Lower lobe of right lung (tissue), 2 donors: ENCODE measurements around the gene DNAH9. TPM values are rescaled to one million over a fixed set of nuclear protein-coding genes. Genes with fewer than 3 reads are reported as not detected.
"Not testable (repeated sequence)": the region's sequence is repeated elsewhere in the genome, so short reads cannot be mapped to it uniquely, and the experiment has no call there.

ENCODE experiments used
- ATAC-seq, 2 donors: fragments of 200-7000 bp; cut with Tn5 transposase; one replicate each; pipeline ENCODE4 v1.9.1; 2020 to 2022; ENCODE audit warnings: mild to moderate bottlenecking in 2 of 2, moderate library complexity in 2 of 2
- DNase-seq: peaks from one replicate; pipeline ENCODE4 v3.0.0-alpha.2; 2020
- H3K27ac ChIP-seq: fragments of 200-600 bp; one replicate; pipeline ENCODE4 v1.8.0; 2022
- H3K27me3 ChIP-seq: fragments of 200-600 bp; one replicate; pipeline ENCODE4 v1.8.0; 2022; ENCODE audit warnings: low read depth
- H3K36me3 ChIP-seq: fragments of 200-600 bp; one replicate; pipeline ENCODE4 v1.8.0; 2022; ENCODE audit warnings: mild to moderate bottlenecking
- H3K4me1 ChIP-seq: fragments of 200-600 bp; one replicate; pipeline ENCODE4 v1.8.0; 2022
- H3K4me3 ChIP-seq: fragments of 200-600 bp; one replicate; pipeline ENCODE4 v1.8.0; 2022; ENCODE audit warnings: mild to moderate bottlenecking
- H3K9me3 ChIP-seq: fragments of 200-600 bp; one replicate; pipeline ENCODE4 v1.8.0; 2022
- CTCF ChIP-seq: fragments of 200-600 bp; IDR thresholded peaks from one replicate; pipeline ENCODE4 v1.8.0; 2022; ENCODE audit warnings: antibody characterized with exemption, mild to moderate bottlenecking
- intact Hi-C: fragments of 100-400 bp; cut with DNase I; formaldehyde crosslinking; loops from one replicate; pipeline ENCODE4 v1.11.0; 2022
- total RNA-seq: library from RNA; stranded (reverse); fragmentation: NEBNext Ultra II Directional; extraction: Animal tissue kit (Norgen Biotek cat#: 25700); gene quantifications from one replicate; pipeline ENCODE4 v1.2.1, GENCODE V29; 2021
- donor health status: DM: no; HTN: yes; CAD: no; lungs with severe emphysema.

Gene DNAH9
- total RNA-seq, 1 donor from 2014 or later, result 22.3 TPM

GRCh38 chr17:11940904-11941303 lies 342.6 kb downstream of the DNAH9 start:
- DNase-seq (no peak), ATAC-seq (no peak)
- Histone ChIP-seq H3K4me1 (no peaks in the 10 kb centered on the region), H3K36me3 (no peaks in the 10 kb centered on the region), H3K9me3 (no peaks in the 10 kb centered on the region), H3K27me3 (peaks cover 6% of the 10 kb centered on the region), H3K4me3 (no peak overlapping the region), H3K27ac (no peak overlapping the region)
- intact Hi-C loops, result no loop called here
- no peak for TF ChIP-seq CTCF

GRCh38 chr17:11943086-11943485 lies 344.8 kb downstream of the DNAH9 start:
- H3K4me3 ChIP-seq, H3K27ac ChIP-seq, ATAC-seq, H3K27me3 ChIP-seq, H3K4me1 ChIP-seq, H3K9me3 ChIP-seq, intact Hi-C loops, H3K36me3 ChIP-seq, DNase-seq: not testable (repeated sequence)

GRCh38 chr17:11943759-11944347 lies 345.6 kb downstream of the DNAH9 start:
- intact Hi-C loops, result no loop called here
- Histone ChIP-seq H3K9me3 (no peaks in the 10 kb centered on the region), H3K27ac (no peak overlapping the region), H3K36me3 (no peaks in the 10 kb centered on the region), H3K27me3 (no peaks in the 10 kb centered on the region), H3K4me3 (no peak overlapping the region), H3K4me1 (no peaks in the 10 kb centered on the region)
- ATAC-seq, result no peak
- DNase-seq, result no peak
- TF ChIP-seq CTCF, result no peak

- intact Hi-C loops, result no loop called here
- H3K9me3 ChIP-seq, result no peaks in the 10 kb centered on the region
- no peak overlapping the region for H3K27ac ChIP-seq
- no peak for TF ChIP-seq CTCF
- H3K4me1 ChIP-seq, result no peaks in the 10 kb centered on the region
- H3K36me3 ChIP-seq, result no peaks in the 10 kb centered on the region
- no peaks in the 10 kb centered on the region for H3K27me3 ChIP-seq
- no peak for DNase-seq
- H3K4me3 ChIP-seq, result no peak overlapping the region
- no peak for ATAC-seq
Observed at GRCh38 chr17:11944587-11944986, 346.3 kb downstream of the DNAH9 start.

GRCh38 chr17:11948789-11949188 lies 350.5 kb downstream of the DNAH9 start:
- DNase-seq (no peak), ATAC-seq (peak; percentile 47 to 51)
- H3K9me3 ChIP-seq, result peaks cover 5% of the 10 kb centered on the region
- no peaks in the 10 kb centered on the region for H3K36me3 ChIP-seq
- TF ChIP-seq CTCF, result no peak
- no peak overlapping the region for H3K4me3 ChIP-seq
- intact Hi-C loops, result no loop called here
- H3K27ac ChIP-seq, result no peak overlapping the region
- no peaks in the 10 kb centered on the region for H3K4me1 ChIP-seq
- no peaks in the 10 kb centered on the region for H3K27me3 ChIP-seq

- H3K36me3 ChIP-seq, H3K4me3 ChIP-seq, intact Hi-C loops, DNase-seq, H3K27me3 ChIP-seq, ATAC-seq, H3K4me1 ChIP-seq, H3K27ac ChIP-seq: not testable (repeated sequence)
- peaks cover 13% of the 10 kb centered on the region for H3K9me3 ChIP-seq
Observed at GRCh38 chr17:11949571-11949970, 351.3 kb downstream of the DNAH9 start.
